ENCODE data around the gene ELOVL5.
A peak's percentile ranks its signal among the peaks of the same experiment; 100 is the strongest.

GRCh38 chr6:53326372-53327016 lies 22.3 kb downstream of the ELOVL5 start:
- TF ChIP-seq CTCF (IDR thresholded peaks at IDR 0.05) = no peak
- peak in 1 of 3 donors; percentile 24 for TF ChIP-seq POLR2AphosphoS5 (IDR thresholded peaks at IDR 0.05)
- no peak for TF ChIP-seq POLR2A (IDR thresholded peaks at IDR 0.05)
- TF ChIP-seq EP300 (IDR thresholded peaks at IDR 0.05) = no peak
